Suprapubic skin (tissue), 4 donors: ENCODE measurements around the gene CBX3. TPM values are rescaled to one million over a fixed set of nuclear protein-coding genes. Genes with fewer than 3 reads are reported as not detected.
"Not testable (repeated sequence)": the region's sequence is repeated elsewhere in the genome, so short reads cannot be mapped to it uniquely, and the experiment has no call there.

Experiments
- DNase-seq, 2 donors: peaks; one replicate each; pipeline ENCODE4 v3.0.0-alpha.2; 2019; ENCODE audit warnings: low spot score in 2 of 2
- H3K27ac ChIP-seq: fragments of 200-600 bp; sonication (generic); one replicate; pipeline ENCODE4 v1.5.1; 2019
- H3K27me3 ChIP-seq: fragments of 200-600 bp; sonication (generic); one replicate; pipeline ENCODE4 v1.5.1; 2019
- H3K36me3 ChIP-seq: fragments of 200-600 bp; sonication (generic); one replicate; pipeline ENCODE4 v1.5.1; 2019
- H3K4me1 ChIP-seq: fragments of 200-600 bp; sonication (generic); one replicate; pipeline ENCODE4 v1.5.1; 2019
- H3K4me3 ChIP-seq: fragments of 200-600 bp; sonication (generic); one replicate; pipeline ENCODE4 v1.5.1; 2019; ENCODE audit warnings: mild to moderate bottlenecking
- H3K9me3 ChIP-seq: fragments of 200-600 bp; sonication (generic); one replicate; pipeline ENCODE4 v1.5.1; 2019
- CTCF ChIP-seq, 2 donors: fragments of 200-600 bp in 1 of 2; fragments of 450-650 bp in 1 of 2; sonication (generic) in 1 of 2; IDR thresholded peaks; one replicate each; pipeline ENCODE4 v1.5.1; 2016 to 2019; ENCODE audit warnings: antibody characterized with exemption in 2 of 2, mild to moderate bottlenecking in 1 of 2, moderate library complexity in 1 of 2
- EP300 ChIP-seq: sonication (generic); formaldehyde crosslinking; IDR thresholded peaks from one replicate; pipeline ENCODE4 v1.6.1; 2017; ENCODE audit warnings: antibody characterized with exemption
- POLR2A ChIP-seq, 2 donors: fragments of 450-650 bp; IDR thresholded peaks; one replicate each; pipeline ENCODE4 v1.6.1; 2017; ENCODE audit warnings: antibody characterized with exemption in 2 of 2, mild to moderate bottlenecking in 2 of 2, moderate library complexity in 2 of 2
- POLR2AphosphoS5 ChIP-seq, 3 donors: sonication (generic); formaldehyde crosslinking; IDR thresholded peaks; one replicate each; pipeline ENCODE4 v1.6.1; 2017; ENCODE audit warnings: antibody characterized with exemption in 3 of 3
- WGBS: methylation state at CpG from one replicate; pipeline ENCODE4 v1.1.5; 2018; 5-methylcytosine and 5-hydroxymethylcytosine counted together
- total RNA-seq, 4 donors: library from RNA; depleted of rRNA; stranded (reverse); fragments of >200 nt; gene quantifications; one replicate each; pipeline ENCODE4 v1.1.0, GENCODE V29; 2016

The CBX3 gene
- total RNA-seq, 4 donors from 2014 or later = 42.3 to 81.7 (median 44.7) TPM

DNA sequence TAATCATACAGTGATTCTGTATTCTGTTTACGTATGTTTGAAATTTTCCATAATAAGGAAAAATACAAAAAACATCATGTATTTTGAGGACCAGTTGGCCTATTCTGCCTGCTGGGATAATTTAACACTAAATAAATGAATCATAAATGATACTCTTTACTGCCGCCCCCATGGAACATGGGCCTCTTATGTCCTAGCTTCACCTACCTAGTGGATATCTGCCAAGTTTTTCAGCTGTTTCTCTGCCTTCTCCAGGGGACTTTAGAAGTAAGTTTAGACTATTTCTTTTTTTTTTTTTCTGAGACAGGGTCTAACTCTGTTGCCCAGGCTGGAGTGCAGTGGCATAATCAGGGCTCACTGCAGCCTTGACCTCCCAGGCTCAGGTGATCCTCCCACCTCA lies 39.1 kb upstream of the CBX3 start:
- no peaks in the 10 kb centered on the region for H3K36me3 ChIP-seq
- no peak for TF ChIP-seq CTCF (IDR thresholded peaks at IDR 0.05)
- TF ChIP-seq POLR2A (IDR thresholded peaks at IDR 0.05) = no peak
- no peak for TF ChIP-seq EP300
- no peak for TF ChIP-seq POLR2AphosphoS5 (IDR thresholded peaks at IDR 0.05)
- no peaks in the 10 kb centered on the region for H3K9me3 ChIP-seq
- H3K4me1 ChIP-seq = peaks cover 5% of the 10 kb centered on the region
- DNase-seq = no peak
- H3K27me3 ChIP-seq = no peaks in the 10 kb centered on the region
- WGBS = 88% methylated on average over 2 of the region's 2 CpGs
- no peak overlapping the region for H3K4me3 ChIP-seq
- no peak overlapping the region for H3K27ac ChIP-seq

- not testable (repeated sequence) for DNase-seq, H3K27me3 ChIP-seq, H3K4me1 ChIP-seq, H3K4me3 ChIP-seq, H3K9me3 ChIP-seq, H3K36me3 ChIP-seq, H3K27ac ChIP-seq
- 100% methylated on average over 1 of the region's 1 CpG for WGBS
These were observed 37.7 kb upstream of the CBX3 start for GRCh38 chr7:26163804-26164203.

GRCh38 chr7:26165950-26166683 lies 35.4 kb upstream of the CBX3 start:
- Histone ChIP-seq H3K9me3 (no peaks in the 10 kb centered on the region), H3K27ac (peak overlapping the region; percentile 11), H3K36me3 (peaks cover 3% of the 10 kb centered on the region), H3K4me3 (no peak overlapping the region), H3K27me3 (no peaks in the 10 kb centered on the region), H3K4me1 (peaks cover 5% of the 10 kb centered on the region)
- WGBS = 61% methylated on average over 9 of the region's 9 CpGs
- no peak for DNase-seq
- no peak for TF ChIP-seq POLR2A (IDR thresholded peaks at IDR 0.05)
- TF ChIP-seq CTCF (IDR thresholded peaks at IDR 0.05) = no peak
- TF ChIP-seq POLR2AphosphoS5 (IDR thresholded peaks at IDR 0.05) = no peak
- no peak for TF ChIP-seq EP300

DNA sequence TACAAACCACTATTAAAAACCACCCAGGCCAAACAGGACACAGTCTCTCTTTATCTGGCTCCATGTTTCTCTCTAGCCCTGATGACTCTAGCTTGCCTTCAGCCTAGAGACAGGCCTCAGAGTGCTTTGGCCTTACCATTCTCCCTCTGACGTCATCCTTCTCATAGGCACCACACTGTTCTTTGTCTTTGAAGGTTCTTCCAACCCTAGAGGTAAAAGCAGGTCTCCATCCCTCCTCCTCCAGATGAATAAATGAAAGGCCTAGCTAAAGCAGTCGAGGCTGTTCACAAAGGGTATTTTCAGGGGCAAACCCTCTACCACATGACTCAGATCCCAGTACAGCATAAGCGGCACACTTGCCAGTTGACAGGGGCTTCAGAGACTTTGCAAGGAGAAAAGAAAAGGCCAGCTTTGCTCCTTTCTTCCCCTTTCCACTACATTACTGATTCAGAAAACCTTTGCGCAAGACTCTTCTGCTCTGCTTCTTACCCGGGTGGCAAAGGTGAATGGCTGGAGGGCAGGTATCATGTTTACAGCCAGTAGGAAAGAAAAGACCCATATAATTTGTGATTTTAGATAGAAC lies 34.8 kb upstream of the CBX3 start:
- TF ChIP-seq CTCF (IDR thresholded peaks at IDR 0.05) (no peak), POLR2A (IDR thresholded peaks at IDR 0.05) (no peak), EP300 (no peak), POLR2AphosphoS5 (IDR thresholded peaks at IDR 0.05) (no peak)
- no peaks in the 10 kb centered on the region for H3K9me3 ChIP-seq
- 91% methylated on average over 5 of the region's 5 CpGs for WGBS
- H3K36me3 ChIP-seq = peaks cover 3% of the 10 kb centered on the region
- no peak for DNase-seq
- peaks cover 5% of the 10 kb centered on the region for H3K4me1 ChIP-seq
- H3K27ac ChIP-seq = peak overlapping the region; percentile 11
- no peak overlapping the region for H3K4me3 ChIP-seq
- H3K27me3 ChIP-seq = no peaks in the 10 kb centered on the region

- H3K9me3 ChIP-seq = no peaks in the 10 kb centered on the region
- H3K4me1 ChIP-seq = peaks cover 5% of the 10 kb centered on the region
- peaks cover 3% of the 10 kb centered on the region for H3K36me3 ChIP-seq
- no peak overlapping the region for H3K4me3 ChIP-seq
- no peak overlapping the region for H3K27ac ChIP-seq
- 82% methylated on average over 3 of the region's 3 CpGs for WGBS
- DNase-seq = no peak
- no peaks in the 10 kb centered on the region for H3K27me3 ChIP-seq
- TF ChIP-seq POLR2A (IDR thresholded peaks at IDR 0.05) (no peak), CTCF (IDR thresholded peaks at IDR 0.05) (no peak), POLR2AphosphoS5 (IDR thresholded peaks at IDR 0.05) (no peak), EP300 (no peak)
These were observed 34.1 kb upstream of the CBX3 start for GRCh38 chr7:26167303-26167934.
